ENCODE measurements around the gene CAMSAP1. TPM values are rescaled to one million over a fixed set of nuclear protein-coding genes. Genes with fewer than 3 reads are reported as not detected.

Gene CAMSAP1
- total and polyA plus RNA-seq, 3 donors from 2014 or later = 44.1 to 102 (median 93.7) TPM

- no peaks in the 10 kb centered on the region for H3K9me3 ChIP-seq
- intact Hi-C loops (cut with DNase I; ENCODE audit: low total_unique reads) = no loop called here
- no peak for DNase-seq
- H3K36me3 ChIP-seq (ENCODE audit: low read depth, missing control alignments) = no peaks in the 10 kb centered on the region
- no peak for TF ChIP-seq CTCF (IDR thresholded peaks at IDR 0.05)
- no peak for TF ChIP-seq POLR2A (IDR thresholded peaks at IDR 0.05)
- WGBS, 2 donors = 50 to 63% methylated on average over 12 of the region's 12 CpGs
- H3K27ac ChIP-seq = no peak overlapping the region
- no peak overlapping the region for H3K4me3 ChIP-seq
- H3K4me1 ChIP-seq = peaks cover 13% of the 10 kb centered on the region
- no peaks in the 10 kb centered on the region for H3K27me3 ChIP-seq
Observed at GRCh38 chr9:135882011-135882410, 25.3 kb downstream of the CAMSAP1 start.

GRCh38 chr9:135880438-135880837 lies 26.9 kb downstream of the CAMSAP1 start:
- H3K9me3 ChIP-seq = no peaks in the 10 kb centered on the region
- intact Hi-C loops (cut with DNase I; ENCODE audit: low total_unique reads) = no loop called here
- 86 to 90% methylated on average over 12 of the region's 12 CpGs for WGBS, 2 donors
- no peaks in the 10 kb centered on the region for H3K27me3 ChIP-seq
- H3K4me3 ChIP-seq = no peak overlapping the region
- no peaks in the 10 kb centered on the region for H3K36me3 ChIP-seq (ENCODE audit: low read depth, missing control alignments)
- no peak overlapping the region for H3K27ac ChIP-seq
- no peak for DNase-seq
- TF ChIP-seq POLR2A (IDR thresholded peaks at IDR 0.05) (no peak), CTCF (IDR thresholded peaks at IDR 0.05) (no peak)
- H3K4me1 ChIP-seq = peaks cover 9% of the 10 kb centered on the region

- DNase-seq = no peak
- peaks cover 9% of the 10 kb centered on the region for H3K4me1 ChIP-seq
- H3K4me3 ChIP-seq = no peak overlapping the region
- TF ChIP-seq POLR2A (IDR thresholded peaks at IDR 0.05) (no peak), CTCF (IDR thresholded peaks at IDR 0.05) (no peak)
- H3K27ac ChIP-seq = no peak overlapping the region
- 47 to 52% methylated on average over 8 of the region's 8 CpGs for WGBS, 2 donors
- H3K27me3 ChIP-seq = no peaks in the 10 kb centered on the region
- no peaks in the 10 kb centered on the region for H3K36me3 ChIP-seq (ENCODE audit: low read depth, missing control alignments)
- H3K9me3 ChIP-seq = no peaks in the 10 kb centered on the region
- intact Hi-C loops (cut with DNase I; ENCODE audit: low total_unique reads) = no loop called here
Observed at GRCh38 chr9:135879619-135880018, 27.7 kb downstream of the CAMSAP1 start.

GRCh38 chr9:135879237-135879601 lies 28.1 kb downstream of the CAMSAP1 start:
- Histone ChIP-seq H3K4me3 (no peak overlapping the region), H3K27ac (no peak overlapping the region), H3K27me3 (no peaks in the 10 kb centered on the region), H3K4me1 (peaks cover 9% of the 10 kb centered on the region), H3K36me3 (ENCODE audit: low read depth, missing control alignments) (no peaks in the 10 kb centered on the region), H3K9me3 (no peaks in the 10 kb centered on the region)
- 59 to 61% methylated on average over 2 of the region's 2 CpGs for WGBS, 2 donors
- no peak for DNase-seq
- TF ChIP-seq POLR2A (IDR thresholded peaks at IDR 0.05) (no peak), CTCF (IDR thresholded peaks at IDR 0.05) (no peak)
- intact Hi-C loops (cut with DNase I; ENCODE audit: low total_unique reads) = no loop called here

- Histone ChIP-seq H3K4me1 (peaks cover 9% of the 10 kb centered on the region), H3K27me3 (no peaks in the 10 kb centered on the region), H3K9me3 (no peaks in the 10 kb centered on the region), H3K4me3 (no peak overlapping the region), H3K36me3 (ENCODE audit: low read depth, missing control alignments) (no peaks in the 10 kb centered on the region), H3K27ac (no peak overlapping the region)
- TF ChIP-seq CTCF (IDR thresholded peaks at IDR 0.05) (no peak), POLR2A (IDR thresholded peaks at IDR 0.05) (no peak)
- no peak for DNase-seq
- WGBS, 2 donors = 88 to 89% methylated on average over 18 of the region's 18 CpGs
- intact Hi-C loops (cut with DNase I; ENCODE audit: low total_unique reads) = no loop called here
Observed at GRCh38 chr9:135878528-135879236, 28.7 kb downstream of the CAMSAP1 start.
